ENCODE results near the gene RALGPS2.

The RALGPS2 gene, protein sequence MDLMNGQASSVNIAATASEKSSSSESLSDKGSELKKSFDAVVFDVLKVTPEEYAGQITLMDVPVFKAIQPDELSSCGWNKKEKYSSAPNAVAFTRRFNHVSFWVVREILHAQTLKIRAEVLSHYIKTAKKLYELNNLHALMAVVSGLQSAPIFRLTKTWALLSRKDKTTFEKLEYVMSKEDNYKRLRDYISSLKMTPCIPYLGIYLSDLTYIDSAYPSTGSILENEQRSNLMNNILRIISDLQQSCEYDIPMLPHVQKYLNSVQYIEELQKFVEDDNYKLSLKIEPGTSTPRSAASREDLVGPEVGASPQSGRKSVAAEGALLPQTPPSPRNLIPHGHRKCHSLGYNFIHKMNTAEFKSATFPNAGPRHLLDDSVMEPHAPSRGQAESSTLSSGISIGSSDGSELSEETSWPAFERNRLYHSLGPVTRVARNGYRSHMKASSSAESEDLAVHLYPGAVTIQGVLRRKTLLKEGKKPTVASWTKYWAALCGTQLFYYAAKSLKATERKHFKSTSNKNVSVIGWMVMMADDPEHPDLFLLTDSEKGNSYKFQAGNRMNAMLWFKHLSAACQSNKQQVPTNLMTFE

DNA sequence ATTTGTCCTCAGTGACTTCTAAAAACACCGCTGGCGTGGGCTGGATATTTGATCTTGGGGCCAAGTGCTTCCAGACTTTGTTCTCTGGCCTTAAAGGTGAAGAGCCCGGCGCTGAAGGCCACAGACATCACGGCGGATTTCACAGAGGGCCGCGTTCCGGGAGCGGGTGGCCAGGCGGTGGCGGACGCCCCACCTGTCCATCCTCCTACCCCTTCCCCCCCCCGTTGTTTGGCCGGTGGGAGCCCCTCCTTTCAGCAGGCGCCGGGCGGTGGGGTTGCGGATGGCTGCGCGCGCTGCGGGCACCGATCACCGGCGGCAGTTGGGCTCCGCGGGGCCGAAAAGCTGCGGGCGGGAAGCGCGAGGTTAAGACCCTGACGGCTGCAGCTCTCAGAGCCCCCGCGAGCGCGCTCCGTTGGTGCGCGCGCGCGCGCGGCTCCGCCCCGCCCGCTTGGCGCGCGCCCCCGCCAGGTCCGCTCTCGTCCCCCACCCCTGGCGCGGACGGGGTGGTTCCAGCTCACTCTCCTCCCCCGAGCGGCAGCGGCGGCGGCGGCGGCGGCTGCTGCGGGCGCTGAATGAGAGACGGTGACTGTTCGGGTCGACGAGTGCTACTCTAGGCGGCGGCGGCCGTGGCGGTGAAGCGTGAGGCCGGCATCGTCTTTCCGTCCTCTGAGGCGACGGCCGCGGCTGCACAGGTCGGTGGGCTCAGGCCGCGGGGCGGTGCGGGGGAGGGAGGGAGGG, at the start of gene RALGPS2:
RALGPS2 (plus strand) TSS at position 517 of the 738 bp plus-strand sequence. CDS start 51,521 bp downstream, outside the sequence.
- TF ChIP-seq, protein P1, sequence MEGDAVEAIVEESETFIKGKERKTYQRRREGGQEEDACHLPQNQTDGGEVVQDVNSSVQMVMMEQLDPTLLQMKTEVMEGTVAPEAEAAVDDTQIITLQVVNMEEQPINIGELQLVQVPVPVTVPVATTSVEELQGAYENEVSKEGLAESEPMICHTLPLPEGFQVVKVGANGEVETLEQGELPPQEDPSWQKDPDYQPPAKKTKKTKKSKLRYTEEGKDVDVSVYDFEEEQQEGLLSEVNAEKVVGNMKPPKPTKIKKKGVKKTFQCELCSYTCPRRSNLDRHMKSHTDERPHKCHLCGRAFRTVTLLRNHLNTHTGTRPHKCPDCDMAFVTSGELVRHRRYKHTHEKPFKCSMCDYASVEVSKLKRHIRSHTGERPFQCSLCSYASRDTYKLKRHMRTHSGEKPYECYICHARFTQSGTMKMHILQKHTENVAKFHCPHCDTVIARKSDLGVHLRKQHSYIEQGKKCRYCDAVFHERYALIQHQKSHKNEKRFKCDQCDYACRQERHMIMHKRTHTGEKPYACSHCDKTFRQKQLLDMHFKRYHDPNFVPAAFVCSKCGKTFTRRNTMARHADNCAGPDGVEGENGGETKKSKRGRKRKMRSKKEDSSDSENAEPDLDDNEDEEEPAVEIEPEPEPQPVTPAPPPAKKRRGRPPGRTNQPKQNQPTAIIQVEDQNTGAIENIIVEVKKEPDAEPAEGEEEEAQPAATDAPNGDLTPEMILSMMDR (IDR thresholded peaks at IDR 0.05; ENCODE audit: control insufficient read depth, extremely low read depth, insufficient read depth) = no peak
- DNase-seq (ENCODE audit: low read depth) = no peak
- peak within 1 kb of the TSS; percentile 83 for H3K4me3 ChIP-seq (ENCODE audit: low read depth, low read length)

DNA sequence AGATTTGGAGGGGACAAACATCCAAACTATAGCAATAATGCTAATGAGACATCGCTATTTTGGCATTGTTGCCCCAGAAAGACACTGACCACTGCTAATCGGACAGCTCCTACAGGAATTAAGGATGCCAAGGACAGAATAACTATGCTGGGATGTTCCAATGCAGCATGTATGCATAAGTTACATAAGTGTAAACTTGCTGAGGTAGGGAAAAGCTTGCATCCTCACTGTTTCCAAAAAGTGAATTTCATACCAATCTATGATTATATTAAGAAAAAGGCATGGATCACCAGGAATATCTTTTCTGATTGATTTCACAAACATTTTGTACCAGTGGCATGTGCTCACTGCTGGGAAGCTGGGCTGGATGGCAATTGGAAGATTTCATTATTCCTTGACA, 45.8 kb upstream of the RALGPS2 start:
- TF ChIP-seq, protein P1 (IDR thresholded peaks at IDR 0.05; ENCODE audit: control insufficient read depth, extremely low read depth, insufficient read depth) = no peak
- no peak for DNase-seq (ENCODE audit: low read depth)
- H3K4me3 ChIP-seq (ENCODE audit: low read depth, low read length) = no peak overlapping the region

DNA sequence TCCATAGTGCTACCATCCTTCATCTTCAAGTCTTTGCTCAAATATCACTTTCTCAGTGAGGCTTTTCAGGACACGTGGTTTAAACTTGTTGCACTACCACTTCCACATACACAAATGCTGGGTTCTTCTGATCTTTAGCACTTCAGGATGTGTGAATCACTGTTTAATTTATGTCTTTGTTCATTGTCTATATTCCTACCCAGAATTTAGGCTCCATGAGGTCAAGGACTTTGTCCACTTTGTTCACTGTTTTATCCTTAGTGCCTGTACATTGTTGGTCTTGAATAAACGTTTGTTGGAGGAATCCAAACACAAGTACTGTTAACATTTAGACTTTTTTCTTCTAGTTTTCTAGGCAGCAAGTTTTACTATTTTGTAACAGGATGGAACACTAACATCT, 42.6 kb upstream of the RALGPS2 start:
- TF ChIP-seq, protein P1 (IDR thresholded peaks at IDR 0.05; ENCODE audit: control insufficient read depth, extremely low read depth, insufficient read depth) = no peak
- H3K4me3 ChIP-seq (ENCODE audit: low read depth, low read length) = no peak overlapping the region
- no peak for DNase-seq (ENCODE audit: low read depth)

DNA sequence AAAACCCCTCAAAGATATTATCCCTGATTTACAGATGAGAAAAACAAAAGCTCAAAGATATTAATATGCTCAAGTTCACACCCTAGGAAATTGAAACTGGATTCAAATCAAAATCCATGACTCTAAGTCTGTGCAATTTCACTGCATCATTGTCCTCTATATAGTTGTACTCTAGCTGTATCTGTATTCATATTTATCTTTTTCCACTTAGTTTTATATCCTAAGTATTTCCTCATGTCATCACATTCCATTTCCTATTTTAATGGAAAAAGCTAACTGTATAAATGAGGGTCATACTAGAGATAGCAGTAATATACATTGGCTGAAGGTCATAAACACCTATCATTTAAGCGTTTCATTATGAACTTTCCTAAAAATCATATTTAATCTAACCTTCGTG, 42.2 kb upstream of the RALGPS2 start:
- no peak for DNase-seq (ENCODE audit: low read depth)
- TF ChIP-seq, protein P1 (IDR thresholded peaks at IDR 0.05; ENCODE audit: control insufficient read depth, extremely low read depth, insufficient read depth) = no peak
- no peak overlapping the region for H3K4me3 ChIP-seq (ENCODE audit: low read depth, low read length)

DNA sequence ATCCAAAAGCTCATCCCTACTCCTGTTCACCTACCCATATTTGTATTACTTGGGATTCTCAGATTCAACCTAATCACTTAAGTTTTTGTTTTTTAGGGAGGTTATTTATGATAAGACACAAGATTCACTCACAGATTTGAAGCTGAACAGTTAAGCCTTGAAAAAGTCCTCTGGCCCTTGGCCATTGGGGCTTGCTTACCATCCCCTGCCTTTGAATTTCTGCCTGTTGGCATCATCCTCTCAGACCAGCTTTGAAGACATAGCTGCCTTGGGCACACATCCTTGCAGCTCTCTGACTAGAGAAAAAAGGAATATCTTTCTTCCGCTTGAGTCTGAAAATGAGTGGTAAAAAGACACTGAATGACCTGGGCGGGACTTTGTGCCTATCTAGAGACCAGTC, 41.8 kb upstream of the RALGPS2 start:
- TF ChIP-seq, protein P1 (IDR thresholded peaks at IDR 0.05; ENCODE audit: control insufficient read depth, extremely low read depth, insufficient read depth) = no peak
- DNase-seq (ENCODE audit: low read depth) = no peak
- H3K4me3 ChIP-seq (ENCODE audit: low read depth, low read length) = no peak overlapping the region

DNA sequence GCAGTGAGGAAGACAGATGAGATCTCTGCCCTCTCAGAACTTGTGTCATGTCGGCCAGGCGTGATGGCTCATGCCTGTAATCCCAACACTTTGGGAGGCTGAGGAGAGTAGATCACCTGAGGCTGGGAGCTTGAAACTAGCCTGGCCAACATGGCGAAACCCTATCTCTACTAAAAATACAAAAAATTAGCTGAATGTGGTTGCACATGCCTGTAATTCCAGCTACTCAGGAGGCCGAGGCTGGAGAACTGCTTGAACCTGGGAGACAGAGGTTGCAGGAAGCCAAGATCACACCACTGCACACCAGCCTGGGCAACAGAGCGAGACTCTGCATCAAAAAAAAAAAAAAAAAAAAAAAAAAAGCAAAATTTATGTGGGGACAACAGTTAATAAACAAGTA, 40.9 kb upstream of the RALGPS2 start:
- H3K4me3 ChIP-seq (ENCODE audit: low read depth, low read length) = no peak overlapping the region
- TF ChIP-seq, protein P1 (IDR thresholded peaks at IDR 0.05; ENCODE audit: control insufficient read depth, extremely low read depth, insufficient read depth) = no peak
- DNase-seq (ENCODE audit: low read depth) = no peak
